RKO (cell line): ENCODE measurements around the gene NHERF1.

Experiments used
- DNase-seq: peaks from one replicate; pipeline ENCODE4 v3.0.0-alpha.2; 2016; ENCODE audit warnings: low spot score

The NHERF1 gene

DNA sequence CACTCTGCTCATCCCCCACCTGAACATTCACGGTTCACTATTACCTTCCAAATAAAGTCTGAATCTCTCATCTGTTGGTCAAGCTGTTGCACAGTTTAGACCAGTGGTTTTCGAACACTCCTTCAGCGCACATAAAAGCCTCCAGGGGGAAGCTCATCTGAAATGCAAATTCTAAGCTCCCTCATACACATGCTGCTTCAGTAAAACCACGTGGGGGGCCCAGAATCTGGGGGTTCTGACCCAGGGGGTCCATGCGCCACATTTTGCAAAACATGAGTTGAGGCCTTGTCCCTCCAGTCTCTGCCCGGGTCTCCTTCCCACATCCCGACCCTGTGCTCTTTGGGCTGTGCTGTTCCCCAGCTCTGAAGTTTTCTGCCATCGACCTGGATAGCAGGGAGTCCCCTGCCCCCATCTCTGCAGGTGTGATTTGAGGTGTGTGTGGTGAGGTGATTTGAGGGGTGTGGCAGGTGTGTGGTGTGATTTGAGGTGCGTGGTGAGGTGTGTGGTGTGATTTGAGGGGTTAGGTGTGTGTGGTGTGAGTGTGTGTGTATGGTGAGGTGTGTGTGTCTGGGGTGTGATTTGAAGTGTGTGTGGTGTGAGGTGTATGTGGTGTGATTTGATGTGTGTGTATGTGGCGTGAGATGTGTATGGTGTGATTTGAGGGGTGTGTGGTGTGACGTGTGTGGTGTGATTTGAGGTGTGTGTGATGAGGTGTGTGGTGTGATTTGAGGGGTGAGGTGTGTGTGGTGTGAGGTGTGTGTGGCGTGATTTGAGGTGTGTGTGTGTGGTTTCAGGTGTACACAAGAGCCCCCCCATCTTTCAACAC lies 16.2 kb upstream of the NHERF1 start:
- DNase-seq = no peak

- DNase-seq = no peak
Observed at GRCh38 chr17:74733365-74734122, 14.9 kb upstream of the NHERF1 start.

DNA sequence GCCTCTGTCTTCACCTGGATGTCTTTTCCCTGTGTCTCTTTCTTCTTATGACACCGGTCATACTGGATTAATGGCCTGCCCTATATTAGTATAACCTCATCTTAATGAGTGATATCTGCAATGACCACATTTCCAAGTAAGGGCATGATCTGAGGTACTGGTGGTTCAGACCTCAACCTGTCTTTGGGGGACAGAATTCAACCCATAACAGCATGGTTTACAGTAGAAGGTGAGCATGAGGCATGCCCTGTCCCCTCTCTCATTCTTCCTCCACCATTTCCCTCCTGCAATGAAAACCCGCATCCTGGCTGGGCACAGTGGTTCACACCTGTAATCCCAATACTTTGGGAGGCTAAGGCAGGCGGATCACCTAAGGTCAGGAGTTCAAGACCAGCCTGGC lies 14.2 kb upstream of the NHERF1 start:
- DNase-seq = no peak

DNA sequence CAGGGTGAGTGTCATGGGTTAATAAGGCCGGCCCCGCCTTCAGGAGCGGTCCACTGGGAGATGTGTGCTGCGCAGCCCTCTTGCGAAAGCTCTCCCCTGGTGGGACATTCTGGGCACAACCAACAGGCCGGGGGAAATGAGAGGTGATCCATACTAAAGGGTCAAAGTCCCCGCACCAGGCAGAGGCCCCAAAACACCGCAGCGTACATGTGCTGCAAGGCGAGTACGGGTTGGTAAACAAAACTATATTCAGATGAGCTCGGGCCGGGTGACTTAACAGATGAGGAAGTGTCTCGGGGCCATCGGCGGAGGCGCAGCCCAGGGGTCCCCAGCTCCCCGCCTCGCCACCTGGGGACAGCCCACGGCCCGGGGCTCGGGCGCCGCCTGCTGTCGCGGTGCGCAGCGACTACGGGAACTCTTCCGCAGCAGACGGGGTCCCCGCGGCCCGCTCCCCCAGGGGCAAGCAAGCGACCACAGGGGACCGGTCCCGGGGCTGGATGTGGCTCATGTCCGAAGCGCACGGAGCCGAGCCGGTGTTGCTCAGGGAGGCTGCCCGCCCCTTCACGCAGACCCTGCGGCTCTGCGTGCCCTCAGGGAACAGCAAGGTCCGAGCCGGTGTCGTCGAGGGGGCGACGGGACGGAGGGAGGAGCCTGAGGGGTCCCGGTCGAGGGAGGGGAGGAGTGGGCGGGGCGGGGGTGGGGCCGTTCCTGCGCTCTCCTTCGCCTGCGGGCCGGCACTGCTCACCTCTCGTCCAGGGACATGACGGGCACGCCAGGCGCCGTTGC lies 11.7 kb upstream of the NHERF1 start, which contains the start of gene RAB37:
Gene RAB37 (plus strand): TSS at position 744 of the 786 bp plus-strand sequence. CDS start 17 bp downstream, at position 761.
- DNase-seq = no peak

DNA sequence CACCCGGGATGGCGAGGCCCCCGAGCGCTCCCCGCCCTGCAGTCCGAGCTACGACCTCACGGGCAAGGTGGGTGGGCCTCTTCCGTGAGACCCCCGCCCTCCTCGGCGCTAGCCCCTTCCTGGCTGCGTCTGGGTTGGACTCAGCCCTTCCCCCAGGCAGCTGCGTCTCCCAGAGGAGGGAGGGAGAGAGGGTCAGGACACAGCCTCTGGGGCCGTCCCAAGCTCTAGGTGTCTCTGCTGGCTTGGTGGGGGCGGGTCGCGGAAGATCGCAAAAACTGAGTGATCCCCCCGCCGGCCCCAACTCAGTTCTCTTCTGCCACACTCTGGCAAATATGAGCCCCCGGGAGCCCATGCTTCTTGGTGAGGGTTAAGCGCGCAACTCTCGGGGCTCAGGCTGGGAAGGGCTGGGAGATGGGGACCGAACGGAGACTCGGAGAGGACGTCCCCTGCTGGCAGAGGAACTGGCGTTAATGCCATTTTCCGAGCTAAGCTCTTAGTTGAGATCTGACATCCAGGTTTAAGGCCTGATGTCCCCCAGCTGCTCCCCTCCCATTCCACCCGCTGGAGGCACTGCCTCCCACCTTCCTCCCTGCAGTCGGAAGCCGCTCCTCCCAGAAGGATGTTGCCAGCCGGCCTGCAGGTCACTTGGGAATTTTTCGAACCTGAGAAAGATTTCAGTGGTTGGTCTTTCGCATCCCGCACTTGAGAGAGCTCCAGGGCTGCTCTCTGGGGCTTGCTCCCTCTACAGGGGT lies 11.0 kb upstream of the NHERF1 start:
- no peak for DNase-seq

DNA sequence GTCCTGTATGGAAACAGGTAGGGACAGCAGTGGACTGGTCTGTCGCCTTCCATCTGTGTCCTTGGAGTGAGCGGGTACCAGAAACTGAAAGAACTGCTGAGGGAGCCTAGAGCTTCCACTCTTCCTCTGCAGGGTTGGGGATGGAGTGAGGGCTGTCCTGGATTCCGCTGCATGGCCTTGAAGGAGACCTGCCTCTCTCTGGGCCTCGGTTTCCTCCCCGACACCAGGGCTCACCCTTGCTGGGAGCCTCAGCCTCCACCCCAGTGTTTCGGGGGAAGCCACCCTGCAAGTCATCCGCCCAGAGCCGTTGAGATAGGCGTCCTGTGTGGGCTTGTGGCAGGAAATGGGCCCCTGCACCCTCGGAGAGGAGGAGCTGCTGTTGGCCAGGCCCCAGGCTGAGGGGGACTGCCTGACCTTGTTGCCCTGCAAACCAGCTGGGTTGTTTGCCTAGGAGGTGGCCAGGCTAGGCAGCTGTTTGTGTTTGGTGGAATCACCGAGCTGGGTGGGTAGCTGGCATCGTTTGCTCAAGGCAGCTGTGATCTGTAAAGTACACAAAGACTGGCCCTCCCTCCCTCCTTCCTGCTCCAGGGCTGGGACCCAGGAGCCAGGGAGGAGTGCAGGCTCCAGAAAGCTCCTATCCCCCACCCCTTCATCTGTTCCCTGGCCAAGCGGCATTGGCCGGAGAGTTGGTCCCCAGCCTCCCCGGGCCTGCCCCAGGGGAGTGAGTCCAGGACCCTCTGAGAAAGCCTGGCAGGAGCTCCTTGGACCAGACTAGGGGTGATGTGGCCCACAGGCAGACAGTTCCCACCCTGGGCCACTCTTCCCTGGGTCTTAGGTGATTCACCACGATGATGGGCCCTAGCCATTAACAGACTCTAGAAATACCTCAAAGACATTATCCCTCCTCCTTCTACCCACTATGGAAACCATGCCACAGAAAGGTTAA lies 10.1 kb upstream of the NHERF1 start:
- DNase-seq = no peak

- DNase-seq = no peak
Observed at GRCh38 chr17:74739227-74739831, 9.1 kb upstream of the NHERF1 start.

DNA sequence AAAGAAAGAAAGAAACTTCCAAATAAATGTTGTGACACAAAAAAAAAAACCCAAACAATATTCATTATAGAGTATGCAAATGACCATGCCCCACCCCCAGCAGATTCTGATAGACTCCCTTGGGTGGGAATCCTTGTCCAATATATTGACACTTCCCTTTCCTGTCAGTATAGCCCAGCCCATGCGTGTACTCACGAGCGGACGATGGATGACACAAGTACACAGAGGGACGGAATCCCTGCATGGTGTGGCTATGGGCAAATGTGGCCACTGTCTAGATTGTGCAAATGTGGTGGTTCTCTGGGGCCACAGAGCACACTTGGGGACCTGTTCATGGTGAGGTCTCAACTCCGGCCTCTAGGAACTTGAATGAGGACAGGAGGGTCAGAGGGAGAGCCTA lies 8.3 kb upstream of the NHERF1 start:
- no peak for DNase-seq

DNA sequence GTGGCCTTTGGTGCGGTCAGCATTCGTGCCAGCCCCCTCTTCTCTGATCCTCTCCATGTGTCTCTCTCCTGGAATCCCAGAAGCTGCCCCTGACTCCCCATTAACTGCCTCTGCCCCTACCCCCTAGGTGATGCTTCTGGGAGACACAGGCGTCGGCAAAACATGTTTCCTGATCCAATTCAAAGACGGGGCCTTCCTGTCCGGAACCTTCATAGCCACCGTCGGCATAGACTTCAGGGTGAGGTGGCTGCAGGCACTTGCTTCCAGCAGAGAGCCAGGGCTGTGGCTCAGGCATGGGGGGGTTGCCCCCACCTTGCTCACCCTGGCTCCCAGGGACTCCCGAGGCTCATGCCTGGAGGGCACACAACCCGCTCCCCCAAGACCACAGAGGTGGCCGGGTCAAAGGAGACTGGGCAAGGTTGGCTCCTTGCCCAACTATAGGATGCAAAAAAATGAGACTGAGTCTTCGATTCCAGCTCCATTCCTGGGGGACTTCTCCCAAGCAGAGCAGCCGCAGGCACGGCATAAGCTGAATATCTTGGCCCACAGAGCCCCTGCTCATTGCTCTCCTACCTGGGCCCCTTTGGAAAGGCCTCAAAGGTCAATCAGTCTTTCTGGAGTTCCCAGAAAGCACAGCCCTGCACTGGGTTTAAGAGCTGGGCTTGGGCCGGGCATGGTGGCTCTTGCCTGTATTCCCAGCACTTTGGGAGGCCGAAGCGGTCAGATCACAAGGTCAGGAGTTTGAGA lies 7.6 kb upstream of the NHERF1 start:
- no peak for DNase-seq

DNA sequence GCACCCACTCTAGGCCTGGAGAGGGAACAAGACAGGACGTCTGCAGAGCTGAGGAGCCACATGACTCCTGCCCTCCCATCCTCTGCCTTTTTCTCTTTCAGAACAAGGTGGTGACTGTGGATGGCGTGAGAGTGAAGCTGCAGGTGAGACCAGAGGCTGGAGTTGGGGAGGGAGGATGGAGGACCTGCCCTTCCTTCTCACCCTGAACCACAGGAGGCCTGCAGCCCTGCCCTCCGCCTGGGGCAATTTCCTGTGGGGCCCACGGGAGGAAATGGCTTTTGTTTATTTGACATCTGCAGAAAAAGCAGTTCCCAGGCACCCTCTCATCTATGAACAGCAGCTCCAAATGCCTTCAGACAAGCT lies 6.3 kb upstream of the NHERF1 start:
- no peak for DNase-seq

DNA sequence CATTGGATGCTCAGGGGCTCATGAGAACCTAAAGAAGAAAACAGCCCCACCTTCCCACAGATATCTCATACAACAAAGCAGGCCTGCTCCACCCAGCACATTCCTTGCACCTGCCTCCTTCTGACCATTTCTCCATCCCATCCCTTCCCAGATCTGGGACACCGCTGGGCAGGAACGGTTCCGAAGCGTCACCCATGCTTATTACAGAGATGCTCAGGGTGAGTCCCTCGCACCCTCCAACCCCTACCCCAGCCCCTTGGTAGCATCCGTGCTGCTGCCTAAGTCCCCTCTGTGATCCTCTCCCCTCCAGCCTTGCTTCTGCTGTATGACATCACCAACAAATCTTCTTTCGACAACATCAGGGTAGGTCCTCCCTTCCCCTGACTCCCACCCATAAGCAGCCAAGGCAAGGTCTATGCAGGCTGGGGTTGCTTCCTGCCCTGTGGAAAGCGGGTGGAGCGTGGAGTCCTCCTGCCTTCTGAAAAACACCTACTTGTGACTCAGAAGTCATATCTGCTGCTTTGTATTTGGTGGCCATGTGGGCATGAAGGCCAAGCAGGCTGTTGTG lies 5.4 kb upstream of the NHERF1 start:
- DNase-seq = no peak

- DNase-seq = no peak
Observed at GRCh38 chr17:74743755-74744154, 4.7 kb upstream of the NHERF1 start.

DNA sequence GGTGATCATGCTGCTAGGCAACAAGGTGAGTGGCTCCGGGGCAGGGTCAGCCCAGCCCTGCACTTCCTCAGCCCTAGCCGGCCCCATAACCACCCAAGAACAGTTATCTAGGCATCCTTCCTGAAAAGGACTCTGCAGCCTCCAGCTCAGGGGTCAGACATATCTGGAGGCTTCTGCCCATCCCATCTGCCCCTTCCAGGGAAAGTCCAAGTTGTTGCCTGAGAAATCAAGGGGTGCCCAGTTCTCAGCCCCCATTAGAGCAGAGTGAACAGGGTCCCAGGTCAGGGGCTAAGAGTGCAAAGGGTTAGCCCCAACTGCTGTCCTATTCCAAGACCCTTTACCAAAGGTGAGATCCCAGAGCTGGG lies 4.1 kb upstream of the NHERF1 start:
- no peak for DNase-seq

DNA sequence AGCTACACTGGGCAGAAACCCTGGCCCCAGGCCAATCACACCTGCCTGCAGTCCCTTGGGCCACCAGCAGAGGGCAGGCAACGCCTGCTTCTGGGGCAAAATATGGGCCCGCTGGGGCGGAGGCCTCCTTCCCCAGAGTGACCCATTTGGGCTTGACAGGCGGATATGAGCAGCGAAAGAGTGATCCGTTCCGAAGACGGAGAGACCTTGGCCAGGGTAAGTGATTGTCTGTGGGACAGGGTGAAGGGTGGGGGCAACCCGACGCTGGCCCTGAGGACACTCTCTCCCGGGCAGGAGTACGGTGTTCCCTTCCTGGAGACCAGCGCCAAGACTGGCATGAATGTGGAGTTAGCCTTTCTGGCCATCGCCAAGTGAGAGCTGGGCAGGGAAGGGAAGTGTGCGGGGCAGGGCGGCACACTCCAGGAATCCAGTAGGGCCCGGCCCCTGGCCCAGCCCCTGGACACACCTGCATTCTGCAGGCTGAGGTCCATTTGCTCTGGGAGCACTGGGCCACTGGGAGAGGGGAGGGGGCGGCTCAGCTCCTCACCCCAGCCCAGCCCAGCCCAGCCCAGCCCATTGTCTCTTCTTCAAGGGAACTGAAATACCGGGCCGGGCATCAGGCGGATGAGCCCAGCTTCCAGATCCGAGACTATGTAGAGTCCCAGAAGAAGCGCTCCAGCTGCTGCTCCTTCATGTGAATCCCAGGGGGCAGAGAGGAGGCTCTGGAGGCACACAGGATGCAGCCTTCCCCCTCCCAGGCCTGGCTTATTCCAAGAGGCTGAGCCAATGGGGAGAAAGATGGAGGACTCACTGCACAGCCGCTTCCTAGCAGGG lies 3.5 kb upstream of the NHERF1 start:
- DNase-seq = peak; percentile 63

DNA sequence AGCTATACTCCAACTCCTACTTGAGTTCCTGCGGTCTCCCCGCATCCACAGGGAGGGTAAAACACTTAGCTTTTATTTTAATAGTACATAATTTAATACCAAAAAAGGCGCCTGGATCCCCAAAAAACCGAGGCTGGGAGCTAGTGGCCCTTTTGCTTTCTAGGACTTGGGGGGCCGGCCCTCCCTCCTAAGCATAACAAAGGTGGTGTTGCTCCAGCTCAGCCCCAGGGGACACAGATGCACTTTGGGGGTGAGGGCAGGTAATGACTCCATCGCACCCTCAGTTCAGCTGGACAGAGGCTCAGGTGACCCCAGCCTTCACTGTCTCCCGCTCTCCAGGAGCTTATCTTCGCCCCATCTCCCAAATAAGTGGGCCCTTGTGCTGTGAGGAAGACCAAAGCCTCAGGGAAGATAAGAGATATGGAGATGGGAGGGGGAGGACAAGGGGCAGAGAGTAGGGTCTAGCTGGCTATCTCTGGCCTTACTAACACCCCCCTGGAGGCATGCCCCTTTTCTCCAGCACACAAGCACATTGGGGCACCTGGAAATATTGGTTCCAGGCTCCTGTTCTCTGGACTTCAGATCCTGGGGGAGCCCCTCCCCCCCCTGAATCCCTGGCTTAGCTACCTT lies 2.8 kb upstream of the NHERF1 start:
- no peak for DNase-seq

GRCh38 chr17:74746376-74746775 lies 2.1 kb upstream of the NHERF1 start:
- DNase-seq = no peak

- DNase-seq = no peak
Observed at GRCh38 chr17:74746922-74747321, 1.5 kb upstream of the NHERF1 start.

DNA sequence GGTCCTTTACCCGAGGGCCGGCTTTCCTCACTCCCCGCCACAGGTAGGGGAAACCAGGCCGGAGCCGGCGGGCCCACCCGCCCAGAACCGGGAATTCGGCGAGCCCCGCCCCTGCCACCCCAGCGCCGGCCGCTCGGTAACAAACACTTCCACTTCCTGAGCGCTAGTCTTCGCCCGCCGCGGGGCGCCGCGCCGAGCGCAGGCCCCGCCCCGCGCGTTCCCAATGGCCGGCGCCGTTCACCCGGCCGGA lies 224 bp upstream of the NHERF1 start:
- DNase-seq = no peak
